HUES64 (cell line): Measurements from ENCODE around the gene SRPX.

Experiments used
- H3K27ac ChIP-seq: 2 replicates; pipeline ENCODE4 v1.7.0; 2013; ENCODE audit warnings: low read depth, low read length, inconsistent platforms
- H3K27me3 ChIP-seq: 2 replicates; pipeline ENCODE4 v1.6.1; 2013; ENCODE audit warnings: mild to moderate bottlenecking, low read length; ENCODE audit not compliant: insufficient read depth
- H3K36me3 ChIP-seq: 2 replicates; pipeline ENCODE4 v1.6.1; 2013; ENCODE audit warnings: mild to moderate bottlenecking, low read length; ENCODE audit not compliant: insufficient read depth
- H3K4me1 ChIP-seq: 2 replicates; pipeline ENCODE4 v1.6.1; 2013; ENCODE audit warnings: mild to moderate bottlenecking, low read length, moderate library complexity; ENCODE audit not compliant: insufficient read depth
- H3K4me3 ChIP-seq: 2 replicates; pipeline ENCODE4 v1.5.1; 2013; ENCODE audit warnings: mild to moderate bottlenecking, low read length, moderate library complexity
- H3K9ac ChIP-seq: 2 replicates; pipeline ENCODE4 v1.6.1; 2013; ENCODE audit warnings: mild to moderate bottlenecking, low read depth, low read length
- H3K9me3 ChIP-seq: 2 replicates; pipeline ENCODE4 v1.6.1; 2013; ENCODE audit warnings: low read depth, low read length; ENCODE audit not compliant: insufficient read depth
- WGBS: fragments of 150-250, 120-280 bp; methylation state at CpG from one replicate; pipeline ENCODE4 v1.1.7; 2013; ENCODE audit warnings: missing lambda C conversion rate; 5-methylcytosine and 5-hydroxymethylcytosine counted together

Gene SRPX

GRCh38 chrX:38127961-38128360 lies 92.7 kb downstream of the SRPX start:
- Histone ChIP-seq H3K9me3 (no peaks in the 10 kb centered on the region), H3K36me3 (no peaks in the 10 kb centered on the region), H3K27ac (no peak overlapping the region), H3K27me3 (no peaks in the 10 kb centered on the region), H3K9ac (no peak overlapping the region), H3K4me3 (no peak overlapping the region), H3K4me1 (no peaks in the 10 kb centered on the region)
- WGBS, result 92% methylated on average over 1 of the region's 1 CpG

GRCh38 chrX:38126179-38126578 lies 94.5 kb downstream of the SRPX start:
- Histone ChIP-seq H3K9ac (no peak overlapping the region), H3K9me3 (no peaks in the 10 kb centered on the region), H3K27me3 (no peaks in the 10 kb centered on the region), H3K4me3 (no peak overlapping the region), H3K4me1 (no peaks in the 10 kb centered on the region), H3K36me3 (no peaks in the 10 kb centered on the region), H3K27ac (no peak overlapping the region)
- WGBS, result 98% methylated on average over 2 of the region's 3 CpGs

DNA sequence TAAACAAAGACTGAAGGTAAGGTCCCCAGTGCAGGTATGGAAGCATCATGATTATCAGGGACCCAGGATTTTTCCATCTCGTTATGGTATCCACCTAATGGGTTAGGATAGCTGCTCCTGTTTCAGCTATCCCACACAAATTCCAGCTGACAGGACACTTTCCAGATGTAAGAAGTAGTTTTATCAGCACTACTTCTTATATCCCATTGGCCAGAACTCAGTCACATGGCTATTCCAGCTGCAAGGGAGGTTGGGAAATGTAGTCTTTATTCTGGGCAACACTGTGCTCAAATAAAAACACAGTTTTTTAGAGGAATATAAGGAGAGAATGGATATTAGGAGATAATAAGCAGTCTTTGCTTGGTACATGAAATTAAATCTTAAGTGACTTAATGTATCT lies 96.7 kb downstream of the SRPX start:
- Histone ChIP-seq H3K9ac (no peak overlapping the region), H3K9me3 (no peaks in the 10 kb centered on the region), H3K36me3 (no peaks in the 10 kb centered on the region), H3K27ac (no peak overlapping the region), H3K27me3 (no peaks in the 10 kb centered on the region), H3K4me1 (no peaks in the 10 kb centered on the region), H3K4me3 (no peak overlapping the region)
- WGBS, result 100% methylated on average over 1 of the region's 1 CpG

DNA sequence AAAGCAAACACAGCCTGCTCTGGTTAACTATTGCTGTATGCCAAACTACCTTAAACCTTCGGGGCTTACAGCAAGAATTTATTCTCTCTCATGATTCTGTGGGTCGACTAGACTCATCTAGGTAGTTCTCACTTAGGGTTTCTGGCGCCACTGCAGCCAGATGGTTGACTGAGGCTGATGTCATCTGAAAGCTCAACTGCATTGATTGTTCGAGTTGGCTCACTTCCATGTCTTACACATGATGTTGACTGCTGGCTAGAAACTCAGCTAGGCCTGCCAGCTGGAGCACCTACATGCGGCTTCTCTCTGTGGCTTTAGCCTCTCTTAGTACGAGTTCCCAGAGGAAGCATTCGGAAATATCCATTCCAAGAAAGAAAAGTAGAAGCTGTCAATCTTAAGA lies 103.2 kb downstream of the SRPX start:
- Histone ChIP-seq H3K9me3 (no peaks in the 10 kb centered on the region), H3K27ac (no peak overlapping the region), H3K4me3 (no peak overlapping the region), H3K4me1 (no peaks in the 10 kb centered on the region), H3K36me3 (no peaks in the 10 kb centered on the region), H3K27me3 (no peaks in the 10 kb centered on the region), H3K9ac (no peak overlapping the region)
- 95% methylated on average over 7 of the region's 7 CpGs for WGBS

GRCh38 chrX:38116706-38117105 lies 104.0 kb downstream of the SRPX start:
- no peak overlapping the region for H3K4me3 ChIP-seq
- no peak overlapping the region for H3K27ac ChIP-seq
- WGBS, result 80% methylated on average over 1 of the region's 1 CpG
- no peaks in the 10 kb centered on the region for H3K27me3 ChIP-seq
- H3K9ac ChIP-seq, result no peak overlapping the region
- H3K4me1 ChIP-seq, result no peaks in the 10 kb centered on the region
- no peaks in the 10 kb centered on the region for H3K9me3 ChIP-seq
- no peaks in the 10 kb centered on the region for H3K36me3 ChIP-seq

DNA sequence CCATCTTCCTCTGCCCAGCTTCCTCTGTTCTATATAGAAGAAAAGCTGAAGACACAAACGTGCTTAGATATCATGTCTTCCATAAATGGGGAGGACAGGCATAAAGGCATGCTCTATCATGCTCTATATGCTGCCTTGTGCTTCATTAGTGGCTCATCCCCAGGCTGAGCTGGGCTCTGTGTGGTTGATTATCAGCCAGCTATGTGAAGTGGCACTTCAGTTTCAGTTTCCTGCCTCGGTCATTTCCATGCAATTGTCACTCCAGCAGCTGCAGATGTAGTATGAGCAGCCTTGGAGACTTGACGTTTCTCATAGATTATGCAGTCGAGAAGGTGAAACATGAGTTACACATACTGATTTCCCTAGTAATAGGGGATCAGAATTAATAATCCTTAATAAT lies 108.1 kb downstream of the SRPX start:
- Histone ChIP-seq H3K9me3 (no peaks in the 10 kb centered on the region), H3K27me3 (no peaks in the 10 kb centered on the region), H3K9ac (no peak overlapping the region), H3K27ac (no peak overlapping the region), H3K4me3 (no peak overlapping the region), H3K4me1 (no peaks in the 10 kb centered on the region), H3K36me3 (no peaks in the 10 kb centered on the region)
- 90% methylated on average over 3 of the region's 4 CpGs for WGBS

- Histone ChIP-seq H3K27me3 (no peaks in the 10 kb centered on the region), H3K4me3 (no peak overlapping the region), H3K9me3 (no peaks in the 10 kb centered on the region), H3K27ac (no peak overlapping the region), H3K4me1 (peaks cover 3% of the 10 kb centered on the region; the same call in 1 of the 2 replicates), H3K9ac (no peak overlapping the region), H3K36me3 (no peaks in the 10 kb centered on the region)
- 95% methylated on average over 5 of the region's 5 CpGs for WGBS
These were observed 109.5 kb downstream of the SRPX start for GRCh38 chrX:38111196-38111595.

- Histone ChIP-seq H3K9ac (no peak overlapping the region), H3K4me1 (peaks cover 5% of the 10 kb centered on the region; the same call in 1 of the 2 replicates), H3K9me3 (no peaks in the 10 kb centered on the region), H3K27me3 (no peaks in the 10 kb centered on the region), H3K27ac (no peak overlapping the region), H3K4me3 (no peak overlapping the region), H3K36me3 (no peaks in the 10 kb centered on the region)
- WGBS, result 93% methylated on average over 6 of the region's 6 CpGs
These were observed 110.4 kb downstream of the SRPX start for GRCh38 chrX:38110231-38110630.

DNA sequence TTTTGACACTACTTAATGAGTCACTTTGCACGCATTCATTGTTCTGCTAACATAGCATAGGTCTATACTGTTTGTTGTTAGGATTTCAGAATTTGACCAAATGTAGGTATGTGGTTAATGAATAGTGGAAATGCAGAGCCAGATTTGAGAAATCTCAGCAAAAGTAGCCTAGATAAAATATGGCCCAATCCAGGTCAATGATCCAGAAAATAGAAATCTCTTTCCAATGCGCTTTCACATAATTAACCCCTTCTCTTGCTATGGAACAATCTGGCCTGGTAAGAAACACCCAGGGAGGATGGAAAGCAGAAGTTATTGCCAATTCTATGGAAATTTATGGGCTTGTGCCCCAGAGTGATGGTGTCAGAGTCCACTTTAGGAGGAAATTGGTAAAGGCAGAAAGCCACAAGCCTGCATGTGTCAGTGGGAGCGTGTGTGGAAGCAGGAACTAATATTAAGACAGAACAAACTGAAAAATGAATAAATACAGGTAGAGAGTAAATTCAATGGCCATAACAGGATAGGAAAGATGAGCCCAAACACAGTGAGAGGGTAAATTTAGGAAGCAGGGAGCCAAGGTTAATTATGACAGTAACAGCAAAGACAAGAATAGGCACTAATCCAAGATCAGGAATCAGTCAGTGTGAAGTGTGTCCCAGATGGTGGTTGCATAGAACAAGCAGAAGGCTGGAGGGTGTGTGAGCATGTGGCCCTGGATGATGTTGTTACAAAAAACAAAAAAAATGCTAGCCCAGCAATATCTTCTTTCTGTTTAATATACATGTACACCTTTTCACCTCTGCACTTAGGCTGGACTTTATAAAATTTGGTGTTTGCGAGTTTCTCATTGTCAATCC lies 111.4 kb downstream of the SRPX start:
- Histone ChIP-seq H3K9ac (no peak overlapping the region), H3K4me1 (peaks cover 5% of the 10 kb centered on the region; the same call in 1 of the 2 replicates), H3K27ac (no peak overlapping the region), H3K27me3 (no peaks in the 10 kb centered on the region), H3K4me3 (no peak overlapping the region), H3K9me3 (no peaks in the 10 kb centered on the region), H3K36me3 (no peaks in the 10 kb centered on the region)
- WGBS, result 90% methylated on average over 4 of the region's 4 CpGs

GRCh38 chrX:38108364-38108763 lies 112.3 kb downstream of the SRPX start:
- Histone ChIP-seq H3K36me3 (no peaks in the 10 kb centered on the region), H3K27ac (no peak overlapping the region), H3K4me1 (peaks cover 5% of the 10 kb centered on the region; the same call in 1 of the 2 replicates), H3K9ac (no peak overlapping the region), H3K9me3 (no peaks in the 10 kb centered on the region), H3K4me3 (no peak overlapping the region), H3K27me3 (no peaks in the 10 kb centered on the region)
- WGBS, result 100% methylated on average over 2 of the region's 6 CpGs

DNA sequence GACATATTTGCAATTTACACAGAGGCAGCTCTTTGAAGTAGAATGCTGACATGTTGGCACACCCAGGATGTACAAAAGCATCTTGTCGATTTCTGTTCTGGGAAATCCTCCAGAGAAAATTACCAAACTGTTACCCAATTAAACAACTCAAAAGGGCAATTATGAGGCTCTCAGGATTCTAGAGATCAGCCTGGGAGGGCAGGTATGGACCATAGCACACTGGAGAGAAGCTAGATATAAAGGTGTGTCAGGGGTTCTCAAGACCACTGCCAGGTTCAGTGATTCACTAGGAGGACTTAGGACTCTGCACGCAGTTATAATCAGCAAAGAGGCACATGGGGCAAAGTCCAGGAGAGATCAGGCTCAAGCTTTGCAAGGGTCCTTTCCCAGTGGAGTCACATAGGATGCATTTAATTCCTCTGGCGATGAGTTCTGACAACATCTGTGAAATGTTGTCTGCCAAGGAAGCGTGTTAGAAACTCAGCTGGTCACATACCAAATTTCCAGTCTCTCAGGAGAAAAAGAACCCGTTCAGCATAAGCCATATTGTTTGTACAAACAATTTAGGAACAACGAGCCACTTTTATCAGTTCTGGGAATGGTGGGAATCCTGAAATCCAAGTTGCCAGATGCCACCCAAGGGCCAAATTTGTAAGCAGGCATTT lies 113.5 kb downstream of the SRPX start:
- Histone ChIP-seq H3K4me3 (no peak overlapping the region), H3K36me3 (no peaks in the 10 kb centered on the region), H3K4me1 (peaks cover 5% of the 10 kb centered on the region; the same call in 1 of the 2 replicates), H3K27ac (no peak overlapping the region), H3K9ac (no peak overlapping the region), H3K9me3 (no peaks in the 10 kb centered on the region), H3K27me3 (no peaks in the 10 kb centered on the region)
- 93% methylated on average over 6 of the region's 6 CpGs for WGBS
